ENCODE results near the gene KCTD7. TPM values are rescaled to one million over a fixed set of nuclear protein-coding genes. Genes with fewer than 3 reads are reported as not detected.
A peak's percentile ranks its signal among the peaks of the same experiment; 100 is the strongest.
"Not testable (repeated sequence)": the region's sequence is repeated elsewhere in the genome, so short reads cannot be mapped to it uniquely, and the experiment has no call there.

KCTD7 gene
- total RNA-seq, 1 donor from 2014 or later: 15.9 TPM

DNA sequence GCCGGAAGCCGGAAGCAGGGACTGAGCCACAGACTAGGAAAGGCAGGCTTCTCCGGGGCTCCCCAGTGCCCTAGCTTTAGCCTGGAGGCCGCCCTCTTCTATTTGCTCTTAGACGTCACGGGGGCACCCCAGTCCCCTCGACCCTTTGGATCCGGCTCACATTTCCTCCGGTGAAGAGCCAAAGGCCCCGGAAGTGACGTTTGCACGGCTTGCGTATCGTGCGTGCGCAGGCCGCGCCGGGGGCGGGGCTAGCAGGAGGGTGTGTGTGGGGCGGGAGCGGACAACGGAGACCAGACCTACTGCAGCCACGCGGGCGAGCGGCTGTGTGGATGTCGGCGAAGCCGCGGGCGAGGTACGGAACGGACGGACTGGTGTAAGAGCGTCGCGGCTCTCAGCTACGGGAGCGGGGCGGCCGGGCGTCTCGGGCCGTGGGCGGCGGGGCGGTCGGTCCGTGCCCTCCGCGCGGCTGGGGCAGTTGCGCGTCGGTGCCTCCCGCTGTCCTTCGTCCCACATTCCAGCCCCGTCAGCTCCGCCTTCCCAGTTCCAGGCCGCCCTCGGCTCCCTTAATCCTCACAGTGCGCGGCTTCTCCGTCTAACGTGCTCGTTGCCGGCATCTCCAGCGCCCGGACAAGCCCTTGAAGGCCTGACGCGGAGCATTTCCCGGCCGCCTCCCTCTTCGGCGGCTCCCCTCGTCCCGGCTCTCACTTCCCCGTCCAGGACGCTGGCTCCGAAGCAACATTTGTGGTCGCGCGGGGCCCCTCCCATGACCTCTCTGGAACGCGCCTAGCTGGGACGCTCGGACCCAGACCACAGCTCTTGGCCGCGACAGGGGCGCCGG lies 25.8 kb downstream of the KCTD7 start:
- H3K27ac Mint-ChIP-seq: peak overlapping the region; percentile 99
- DNase-seq (ENCODE audit: low spot score in 2 of 2, unreplicated experiment in 2 of 2): peak; percentile 96 to 99
- H3K9me3 Mint-ChIP-seq: no peaks in the 10 kb centered on the region
- no peaks in the 10 kb centered on the region for H3K27me3 Mint-ChIP-seq (ENCODE audit: low read depth)
- TF ChIP-seq, protein P1, sequence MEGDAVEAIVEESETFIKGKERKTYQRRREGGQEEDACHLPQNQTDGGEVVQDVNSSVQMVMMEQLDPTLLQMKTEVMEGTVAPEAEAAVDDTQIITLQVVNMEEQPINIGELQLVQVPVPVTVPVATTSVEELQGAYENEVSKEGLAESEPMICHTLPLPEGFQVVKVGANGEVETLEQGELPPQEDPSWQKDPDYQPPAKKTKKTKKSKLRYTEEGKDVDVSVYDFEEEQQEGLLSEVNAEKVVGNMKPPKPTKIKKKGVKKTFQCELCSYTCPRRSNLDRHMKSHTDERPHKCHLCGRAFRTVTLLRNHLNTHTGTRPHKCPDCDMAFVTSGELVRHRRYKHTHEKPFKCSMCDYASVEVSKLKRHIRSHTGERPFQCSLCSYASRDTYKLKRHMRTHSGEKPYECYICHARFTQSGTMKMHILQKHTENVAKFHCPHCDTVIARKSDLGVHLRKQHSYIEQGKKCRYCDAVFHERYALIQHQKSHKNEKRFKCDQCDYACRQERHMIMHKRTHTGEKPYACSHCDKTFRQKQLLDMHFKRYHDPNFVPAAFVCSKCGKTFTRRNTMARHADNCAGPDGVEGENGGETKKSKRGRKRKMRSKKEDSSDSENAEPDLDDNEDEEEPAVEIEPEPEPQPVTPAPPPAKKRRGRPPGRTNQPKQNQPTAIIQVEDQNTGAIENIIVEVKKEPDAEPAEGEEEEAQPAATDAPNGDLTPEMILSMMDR (IDR thresholded peaks at IDR 0.05; ENCODE audit: unreplicated experiment): no peak
- peaks cover 2% of the 10 kb centered on the region for H3K36me3 Mint-ChIP-seq
- H3K4me3 Mint-ChIP-seq: peak overlapping the region; percentile 90
- H3K4me1 Mint-ChIP-seq: peaks cover 10% of the 10 kb centered on the region

DNA sequence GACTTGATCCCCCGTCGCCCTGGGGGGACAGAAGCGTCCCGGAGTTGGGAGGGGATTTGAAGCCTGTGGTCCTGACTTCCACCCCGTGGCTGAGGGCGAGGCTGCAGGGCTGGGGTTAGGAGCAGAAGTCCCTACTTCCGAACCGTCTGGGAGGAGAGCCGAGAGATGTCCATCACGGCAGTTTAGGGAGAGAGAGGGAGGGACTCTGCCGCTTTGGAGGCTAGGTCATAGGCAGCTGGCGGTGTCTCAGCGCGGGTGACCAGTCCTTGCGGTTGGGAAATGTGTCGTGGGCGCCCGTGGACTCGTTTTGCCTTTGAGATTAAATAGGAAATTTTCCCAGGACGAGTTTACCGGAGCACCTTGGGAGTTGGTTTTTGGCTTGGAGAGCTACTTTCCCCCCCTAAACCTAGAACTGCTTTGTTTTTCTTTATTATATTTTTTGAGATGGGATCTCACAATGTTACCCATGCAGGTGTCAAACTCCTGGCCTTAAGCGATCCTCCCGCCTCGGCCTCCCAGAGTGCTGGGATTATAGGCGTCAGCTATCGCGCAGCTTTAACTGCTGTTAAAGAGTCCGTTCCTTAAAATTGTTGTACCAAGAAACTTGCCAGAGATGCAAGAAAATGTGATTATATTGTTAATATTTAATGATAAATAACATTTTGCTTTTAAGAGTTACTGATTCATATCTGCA lies 26.6 kb downstream of the KCTD7 start:
- DNase-seq (ENCODE audit: low spot score in 2 of 2, unreplicated experiment in 2 of 2); H3K4me1 Mint-ChIP-seq; H3K27me3 Mint-ChIP-seq (ENCODE audit: low read depth); H3K36me3 Mint-ChIP-seq; H3K9me3 Mint-ChIP-seq: not testable (repeated sequence)
- Mint-ChIP-seq H3K27ac (peak overlapping the region; percentile 99), H3K4me3 (peak overlapping the region; percentile 90)

DNA sequence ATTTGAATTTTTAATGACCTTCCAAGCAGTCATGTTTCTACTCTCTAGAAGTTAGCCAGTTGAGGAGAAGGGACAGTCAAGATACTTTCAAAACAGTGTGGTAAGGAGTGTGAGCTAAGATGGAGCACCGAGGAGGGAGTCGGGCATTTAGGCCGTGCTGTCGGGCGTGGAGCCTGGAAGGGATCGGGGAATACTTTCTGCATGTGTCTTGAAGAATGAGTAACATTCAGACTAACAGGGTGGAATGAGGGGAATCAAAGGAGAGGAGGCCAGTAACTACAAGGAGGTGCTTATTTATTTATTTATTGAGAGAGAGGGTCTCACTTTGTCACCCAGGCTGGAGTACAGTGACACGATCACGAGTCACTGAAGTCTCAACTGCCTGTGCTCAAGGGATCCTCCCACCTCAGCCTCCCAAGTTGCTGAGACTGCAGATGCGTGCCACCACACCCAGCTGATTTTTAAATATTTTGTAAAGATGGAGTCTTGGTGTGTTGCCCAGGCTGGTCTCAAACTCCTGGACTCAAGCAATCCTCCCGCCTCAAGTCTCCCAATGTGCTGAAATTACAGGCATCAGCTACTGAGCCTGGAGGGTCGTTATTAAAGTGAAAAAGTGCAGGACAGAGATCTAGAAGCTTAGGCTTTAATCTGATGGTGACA lies 27.3 kb downstream of the KCTD7 start:
- Mint-ChIP-seq H3K4me3 (peak overlapping the region; percentile 90), H3K27ac (peak overlapping the region; percentile 88)
- not testable (repeated sequence) for H3K27me3 Mint-ChIP-seq (ENCODE audit: low read depth); H3K4me1 Mint-ChIP-seq; H3K36me3 Mint-ChIP-seq; H3K9me3 Mint-ChIP-seq; DNase-seq (ENCODE audit: low spot score in 2 of 2, unreplicated experiment in 2 of 2)

DNA sequence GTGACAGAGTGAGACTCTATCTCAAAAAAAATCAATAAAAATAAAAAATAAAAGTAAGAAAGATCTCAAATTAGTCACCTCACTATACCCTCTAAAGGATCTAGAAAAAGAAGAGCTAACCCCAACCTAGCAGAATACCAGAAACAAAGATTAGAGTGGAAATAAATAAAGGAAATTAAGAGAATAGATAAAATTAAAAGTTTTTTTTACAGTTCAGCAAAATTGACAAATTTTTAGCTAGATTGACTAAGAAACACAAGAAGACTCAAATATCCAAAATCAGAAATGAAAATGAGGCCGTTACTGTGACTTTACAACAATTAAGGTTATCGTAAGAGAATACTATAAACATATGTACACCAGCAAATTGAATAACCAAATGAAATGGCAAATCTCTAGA lies 29.1 kb downstream of the KCTD7 start:
- Mint-ChIP-seq H3K27me3 (ENCODE audit: low read depth) (no peaks in the 10 kb centered on the region), H3K4me1 (peaks cover 10% of the 10 kb centered on the region), H3K36me3 (peaks cover 10% of the 10 kb centered on the region), H3K4me3 (no peak overlapping the region), H3K27ac (no peak overlapping the region), H3K9me3 (peaks cover 5% of the 10 kb centered on the region)
- DNase-seq (ENCODE audit: low spot score in 2 of 2, unreplicated experiment in 2 of 2): no peak
- TF ChIP-seq, protein P1 (IDR thresholded peaks at IDR 0.05; ENCODE audit: unreplicated experiment): no peak

DNA sequence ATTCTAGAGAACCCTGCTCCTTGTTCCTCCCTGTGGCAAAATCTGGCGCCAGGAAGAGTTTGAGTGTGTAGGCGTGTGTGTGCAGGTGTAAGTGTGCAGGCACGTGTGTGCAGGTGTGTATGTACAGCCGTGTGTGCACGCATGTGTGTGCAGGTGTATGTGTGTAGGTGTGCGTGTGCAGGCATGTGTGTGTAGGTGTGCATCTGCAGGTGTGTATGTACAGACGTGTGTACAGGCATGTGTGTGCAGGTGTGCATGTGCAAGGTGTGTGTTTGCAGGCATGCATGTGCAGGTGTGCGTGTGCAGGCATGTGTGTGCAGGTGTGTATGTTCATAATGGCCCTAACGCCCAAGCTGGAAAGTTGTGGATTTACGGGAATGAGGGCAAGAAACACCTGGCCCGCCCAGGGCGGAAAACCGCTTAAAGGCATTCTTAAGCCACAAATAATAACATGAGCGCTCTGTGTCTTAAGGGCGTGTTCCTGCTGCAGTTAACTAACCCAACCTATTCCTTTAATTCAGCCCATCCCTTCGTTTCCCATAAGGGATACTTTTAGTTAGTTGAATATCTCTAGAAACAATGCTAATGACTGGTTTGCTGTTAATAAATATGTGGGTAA lies 34.1 kb downstream of the KCTD7 start:
- H3K9me3 Mint-ChIP-seq: peaks cover 6% of the 10 kb centered on the region
- no peak overlapping the region for H3K27ac Mint-ChIP-seq
- TF ChIP-seq, protein P1 (IDR thresholded peaks at IDR 0.05; ENCODE audit: unreplicated experiment): no peak
- no peak overlapping the region for H3K4me3 Mint-ChIP-seq
- H3K36me3 Mint-ChIP-seq: peaks cover 12% of the 10 kb centered on the region
- no peaks in the 10 kb centered on the region for H3K27me3 Mint-ChIP-seq (ENCODE audit: low read depth)
- DNase-seq (ENCODE audit: low spot score in 2 of 2, unreplicated experiment in 2 of 2): no peak
- H3K4me1 Mint-ChIP-seq: no peaks in the 10 kb centered on the region

DNA sequence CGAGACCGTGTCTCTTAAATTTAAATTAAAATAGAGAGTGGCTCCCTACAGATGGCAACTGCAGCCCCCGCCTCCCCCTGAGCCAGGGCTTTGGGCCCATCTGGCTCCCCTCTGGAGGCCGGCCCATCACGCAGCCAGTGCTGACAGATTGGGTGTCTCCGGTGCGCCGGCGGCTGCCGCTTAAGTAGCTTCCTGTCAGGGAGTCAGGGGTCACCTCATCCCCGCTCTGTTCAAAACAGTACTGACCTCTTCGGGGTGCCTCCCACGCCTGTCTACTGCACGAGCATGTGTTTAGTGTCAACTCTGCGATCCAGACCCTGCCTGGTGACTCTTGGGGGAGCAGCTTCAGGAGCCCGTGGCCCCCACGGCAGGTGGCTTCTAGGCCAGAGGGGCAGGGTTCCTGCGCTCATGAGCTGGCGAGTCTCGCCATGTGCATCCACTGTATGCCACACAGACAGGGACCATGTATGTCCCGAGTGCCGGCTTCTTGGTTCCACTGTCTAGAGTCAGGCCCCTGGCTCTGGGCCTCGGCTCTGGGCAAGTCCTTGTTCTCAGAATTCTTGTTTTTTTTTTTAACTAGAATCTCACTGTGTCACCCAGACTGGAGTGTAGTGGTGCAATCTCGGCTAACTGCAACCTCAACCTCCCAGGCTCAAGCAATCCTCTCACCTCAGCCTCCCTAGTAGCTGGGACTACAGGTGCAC lies 36.1 kb downstream of the KCTD7 start:
- peaks cover 6% of the 10 kb centered on the region for H3K9me3 Mint-ChIP-seq
- TF ChIP-seq, protein P1 (IDR thresholded peaks at IDR 0.05; ENCODE audit: unreplicated experiment): no peak
- H3K36me3 Mint-ChIP-seq: peaks cover 16% of the 10 kb centered on the region
- no peak for DNase-seq (ENCODE audit: low spot score in 2 of 2, unreplicated experiment in 2 of 2)
- H3K4me1 Mint-ChIP-seq: no peaks in the 10 kb centered on the region
- H3K27me3 Mint-ChIP-seq (ENCODE audit: low read depth): no peaks in the 10 kb centered on the region
- no peak overlapping the region for H3K27ac Mint-ChIP-seq
- no peak overlapping the region for H3K4me3 Mint-ChIP-seq
